ENCODE results near the gene SPTLC2.

GRCh38 chr14:77502109-77502782 lies 114.2 kb downstream of the SPTLC2 start:
- TF ChIP-seq CTCF (IDR thresholded peaks at IDR 0.05 in 8 of 11, conservative IDR thresholded peaks at IDR 0.05 in 3 of 11) (no peak), POLR2A (IDR thresholded peaks at IDR 0.05) (no peak), POLR2AphosphoS5 (IDR thresholded peaks at IDR 0.05) (no peak)

All from spleen (tissue), 7 donors.